Activated T-helper 17 cell treated with anti-CD3 and anti-CD28 coated beads, Interleukin-2, amount 50 U/mL, for 72 hours (primary cell): Measurements from ENCODE around the gene VGLL3. TPM values are rescaled to one million over a fixed set of nuclear protein-coding genes. Genes with fewer than 3 reads are reported as not detected.
"Not testable (repeated sequence)": the region's sequence is repeated elsewhere in the genome, so short reads cannot be mapped to it uniquely, and the experiment has no call there.

Source experiments
- ATAC-seq: fragments of 150-1000 bp; cut with Tn5 transposase; replicated peaks from 2 replicates; pipeline ENCODE4 v1.10.0; 2021; ENCODE audit warnings: mild to moderate bottlenecking, moderate library complexity
- H3K27ac Mint-ChIP-seq: one replicate; pipeline ENCODE4 v1.8.0; 2022; ENCODE audit warnings: mixed read lengths
- H3K27me3 Mint-ChIP-seq: one replicate; pipeline ENCODE4 v1.8.0; 2022; ENCODE audit warnings: mixed read lengths
- H3K36me3 Mint-ChIP-seq: one replicate; pipeline ENCODE4 v1.8.0; 2022; ENCODE audit warnings: low read depth, mild to moderate bottlenecking, mixed read lengths
- H3K4me1 Mint-ChIP-seq: one replicate; pipeline ENCODE4 v1.8.0; 2022; ENCODE audit warnings: mixed read lengths
- H3K4me3 Mint-ChIP-seq: one replicate; pipeline ENCODE4 v1.8.0; 2022; ENCODE audit warnings: mild to moderate bottlenecking, mixed read lengths
- H3K9me3 Mint-ChIP-seq: one replicate; pipeline ENCODE4 v1.8.0; 2022; ENCODE audit warnings: mixed read lengths
- total RNA-seq, 2 donors: library from RNA; stranded (reverse); gene quantifications; one replicate each; pipeline ENCODE4 v1.2.3, GENCODE V29; 2022

Gene VGLL3
- total RNA-seq, 2 donors from 2014 or later, result 0.03 TPM; not detected in 1

DNA sequence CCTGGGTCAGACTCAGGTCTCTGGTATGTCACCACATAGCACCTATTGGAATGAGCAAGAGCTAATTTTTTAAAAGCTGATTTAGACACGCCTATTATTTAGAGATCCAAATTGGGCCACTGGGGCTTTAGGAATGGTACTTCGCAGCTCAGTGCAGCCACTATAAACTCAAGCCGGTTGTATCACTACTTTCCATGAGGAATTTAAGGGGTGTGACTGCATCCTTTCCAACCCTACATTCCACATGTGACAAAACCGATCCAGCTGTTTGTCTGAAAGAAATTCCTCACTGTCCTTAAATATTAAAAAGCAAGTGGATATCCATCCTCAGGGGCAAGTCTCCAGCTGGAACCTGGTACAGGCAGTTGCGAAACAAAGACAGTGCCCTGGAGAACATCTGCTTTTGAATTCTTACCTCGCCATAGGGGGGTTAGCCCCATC lies 12.8 kb downstream of the VGLL3 start:
- H3K27ac Mint-ChIP-seq, result no peak overlapping the region
- H3K36me3 Mint-ChIP-seq, result no peaks in the 10 kb centered on the region
- no peak for ATAC-seq
- H3K4me3 Mint-ChIP-seq, result no peak overlapping the region
- H3K27me3 Mint-ChIP-seq, result no peaks in the 10 kb centered on the region
- peaks cover 3% of the 10 kb centered on the region for H3K9me3 Mint-ChIP-seq
- H3K4me1 Mint-ChIP-seq, result no peaks in the 10 kb centered on the region

DNA sequence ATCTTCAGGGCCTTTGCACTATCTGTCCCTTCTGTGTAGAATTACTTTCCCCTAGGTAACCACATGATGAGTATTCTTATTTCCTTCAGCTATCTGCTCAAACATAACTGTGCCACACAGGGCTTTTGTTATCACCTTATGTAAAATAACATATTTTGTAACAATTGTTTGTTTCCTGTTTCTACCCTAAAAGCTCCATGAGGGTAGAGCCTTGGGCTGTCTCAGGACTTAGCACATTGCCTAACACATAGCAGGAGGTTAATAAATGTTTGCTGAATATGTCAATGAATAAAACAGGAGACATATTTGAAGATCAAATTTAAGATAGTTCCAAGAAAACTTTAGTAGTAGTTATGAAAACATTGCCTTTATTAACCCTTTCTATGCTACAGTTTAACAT lies 14.7 kb downstream of the VGLL3 start:
- Mint-ChIP-seq H3K27me3 (no peaks in the 10 kb centered on the region), H3K9me3 (peaks cover 3% of the 10 kb centered on the region), H3K27ac (no peak overlapping the region), H3K4me1 (no peaks in the 10 kb centered on the region), H3K36me3 (no peaks in the 10 kb centered on the region), H3K4me3 (no peak overlapping the region)
- ATAC-seq, result no peak

- not testable (repeated sequence) for H3K9me3 Mint-ChIP-seq, H3K4me1 Mint-ChIP-seq, H3K36me3 Mint-ChIP-seq
Observed at GRCh38 chr3:86974177-86974576, 16.8 kb downstream of the VGLL3 start.

GRCh38 chr3:86973440-86973839 lies 17.5 kb downstream of the VGLL3 start:
- no peak overlapping the region for H3K27ac Mint-ChIP-seq
- no peaks in the 10 kb centered on the region for H3K4me1 Mint-ChIP-seq
- H3K36me3 Mint-ChIP-seq, result no peaks in the 10 kb centered on the region
- peak; percentile 62 for ATAC-seq
- H3K9me3 Mint-ChIP-seq, result peaks cover 3% of the 10 kb centered on the region
- H3K27me3 Mint-ChIP-seq, result no peaks in the 10 kb centered on the region
- no peak overlapping the region for H3K4me3 Mint-ChIP-seq

More at GRCh38 chr3:86974177-86974576, 16.8 kb downstream of the VGLL3 start:
- not testable (repeated sequence) for H3K27me3 Mint-ChIP-seq, ATAC-seq, H3K27ac Mint-ChIP-seq, H3K4me3 Mint-ChIP-seq

DNA sequence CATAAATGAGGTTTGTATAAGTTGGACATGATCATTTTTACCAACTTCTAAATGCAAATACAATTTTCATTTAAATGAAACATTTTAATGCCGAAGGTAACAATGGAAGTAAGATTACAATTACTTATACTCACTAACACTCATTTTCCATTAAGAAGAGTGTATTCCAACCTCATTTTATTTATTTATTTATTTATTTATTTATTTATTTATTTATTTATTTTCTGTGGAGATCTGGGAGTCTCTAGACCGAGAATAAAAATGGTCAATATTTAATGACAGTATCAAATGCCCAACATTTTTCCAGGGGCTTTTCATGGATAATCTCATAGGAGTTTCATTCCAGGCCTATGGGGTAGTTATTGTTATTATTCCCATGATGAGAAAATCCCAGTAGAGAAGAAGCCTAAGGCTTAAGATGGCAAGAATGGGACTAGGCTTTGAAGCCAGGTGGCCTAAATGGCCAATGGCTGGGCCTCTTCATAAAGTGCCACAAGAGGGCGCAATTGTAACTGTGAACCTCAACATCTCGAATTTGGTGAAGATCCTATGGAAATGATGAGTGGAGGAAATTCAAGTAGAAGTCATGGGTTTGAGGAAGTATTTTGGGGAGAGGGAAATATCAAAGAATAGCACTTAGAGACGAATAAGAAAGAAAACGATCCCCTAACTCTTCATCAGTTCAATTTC lies 21.3 kb downstream of the VGLL3 start:
- peaks cover 7% of the 10 kb centered on the region for H3K27me3 Mint-ChIP-seq
- H3K36me3 Mint-ChIP-seq, result no peaks in the 10 kb centered on the region
- no peak overlapping the region for H3K27ac Mint-ChIP-seq
- H3K4me3 Mint-ChIP-seq, result no peak overlapping the region
- ATAC-seq, result no peak
- H3K4me1 Mint-ChIP-seq, result no peaks in the 10 kb centered on the region
- peaks cover 4% of the 10 kb centered on the region for H3K9me3 Mint-ChIP-seq

DNA sequence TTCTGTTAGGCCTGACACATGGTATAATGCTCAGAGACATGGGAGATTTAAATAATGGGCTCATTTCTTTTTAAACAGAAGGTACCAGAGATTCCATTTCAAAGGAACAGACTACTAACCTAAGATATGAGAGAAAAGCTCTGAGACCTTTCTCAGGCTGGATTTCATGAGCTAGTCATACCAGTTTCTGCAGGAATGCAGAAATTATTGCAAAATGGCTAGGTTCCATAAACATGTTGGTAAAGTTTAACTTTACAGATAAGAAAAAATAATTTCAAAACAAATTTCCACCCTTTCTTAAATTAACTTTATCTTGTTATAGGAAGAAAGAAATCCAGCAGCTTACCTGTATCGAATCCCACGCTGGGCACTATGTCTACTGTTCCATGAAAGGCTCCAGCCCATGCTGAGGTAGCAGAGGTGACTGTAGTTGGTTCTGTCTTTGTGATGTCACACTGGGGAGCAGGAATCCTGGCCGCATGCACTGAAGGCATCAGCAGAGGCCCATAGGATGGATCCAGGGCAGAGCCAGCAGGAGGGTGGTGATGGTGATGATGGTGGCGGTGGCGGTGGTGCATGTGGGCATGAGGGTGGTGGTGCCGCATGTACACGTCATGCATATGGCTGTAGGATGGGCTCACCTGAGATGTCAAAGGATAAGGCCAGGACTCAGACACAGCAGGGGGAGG lies 22.6 kb downstream of the VGLL3 start:
- no peak overlapping the region for H3K4me3 Mint-ChIP-seq
- H3K9me3 Mint-ChIP-seq, result peaks cover 4% of the 10 kb centered on the region
- H3K4me1 Mint-ChIP-seq, result no peaks in the 10 kb centered on the region
- ATAC-seq, result no peak
- H3K27me3 Mint-ChIP-seq, result peaks cover 7% of the 10 kb centered on the region
- no peaks in the 10 kb centered on the region for H3K36me3 Mint-ChIP-seq
- H3K27ac Mint-ChIP-seq, result no peak overlapping the region

- ATAC-seq, result no peak
- Mint-ChIP-seq H3K4me1 (no peaks in the 10 kb centered on the region), H3K27me3 (peaks cover 7% of the 10 kb centered on the region), H3K4me3 (no peak overlapping the region), H3K27ac (no peak overlapping the region), H3K9me3 (peaks cover 4% of the 10 kb centered on the region), H3K36me3 (no peaks in the 10 kb centered on the region)
Observed at GRCh38 chr3:86967062-86967461, 23.9 kb downstream of the VGLL3 start.

DNA sequence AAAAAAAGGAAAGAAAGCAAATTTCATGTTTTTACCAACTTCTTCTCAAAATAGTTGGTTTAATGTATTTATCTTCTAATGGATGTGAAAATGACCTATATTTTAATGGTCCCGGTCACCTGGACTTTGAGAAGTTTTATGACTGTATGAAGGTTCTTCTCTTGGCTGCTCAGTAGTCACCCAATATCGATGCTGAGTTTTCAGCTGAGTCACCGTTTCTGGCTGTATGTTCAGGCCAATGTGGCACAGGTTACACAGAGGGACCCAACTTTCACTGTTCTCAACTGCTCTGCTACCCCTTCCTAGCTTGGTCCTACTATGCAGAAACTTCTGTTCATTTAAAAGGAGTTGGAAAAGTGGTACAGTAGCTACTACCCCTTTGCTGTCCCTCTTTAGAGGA lies 25.8 kb downstream of the VGLL3 start:
- Mint-ChIP-seq H3K9me3 (peaks cover 4% of the 10 kb centered on the region), H3K4me3 (no peak overlapping the region)
- no peak for ATAC-seq

DNA sequence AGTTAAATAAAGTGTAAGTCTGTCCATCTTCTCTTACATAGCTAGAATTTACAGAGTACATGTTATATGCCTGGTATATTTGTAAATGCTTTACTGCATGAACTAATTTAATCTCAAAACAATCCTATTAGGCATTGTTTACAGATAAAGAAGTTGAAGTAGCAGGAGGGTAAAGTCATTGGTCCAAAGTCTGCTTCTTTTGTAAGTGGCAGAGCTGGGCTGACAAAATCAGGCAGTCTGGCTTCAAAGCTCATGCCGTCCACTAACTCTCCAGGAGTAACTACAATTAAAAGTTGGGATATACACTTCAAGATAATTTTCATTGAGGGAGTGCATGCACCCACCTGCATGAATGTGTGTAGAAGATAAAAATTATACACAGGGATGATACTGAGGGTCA lies 27.3 kb downstream of the VGLL3 start:
- no peaks in the 10 kb centered on the region for H3K36me3 Mint-ChIP-seq
- ATAC-seq, result no peak
- H3K27ac Mint-ChIP-seq, result no peak overlapping the region
- H3K27me3 Mint-ChIP-seq, result peaks cover 7% of the 10 kb centered on the region
- no peaks in the 10 kb centered on the region for H3K4me1 Mint-ChIP-seq
- H3K9me3 Mint-ChIP-seq, result peaks cover 4% of the 10 kb centered on the region
- no peak overlapping the region for H3K4me3 Mint-ChIP-seq

More for the DNA sequence above, 25.8 kb downstream of the VGLL3 start:
- H3K27me3 Mint-ChIP-seq, result peaks cover 7% of the 10 kb centered on the region
- H3K4me1 Mint-ChIP-seq, result no peaks in the 10 kb centered on the region
- no peak overlapping the region for H3K27ac Mint-ChIP-seq
- no peaks in the 10 kb centered on the region for H3K36me3 Mint-ChIP-seq

DNA sequence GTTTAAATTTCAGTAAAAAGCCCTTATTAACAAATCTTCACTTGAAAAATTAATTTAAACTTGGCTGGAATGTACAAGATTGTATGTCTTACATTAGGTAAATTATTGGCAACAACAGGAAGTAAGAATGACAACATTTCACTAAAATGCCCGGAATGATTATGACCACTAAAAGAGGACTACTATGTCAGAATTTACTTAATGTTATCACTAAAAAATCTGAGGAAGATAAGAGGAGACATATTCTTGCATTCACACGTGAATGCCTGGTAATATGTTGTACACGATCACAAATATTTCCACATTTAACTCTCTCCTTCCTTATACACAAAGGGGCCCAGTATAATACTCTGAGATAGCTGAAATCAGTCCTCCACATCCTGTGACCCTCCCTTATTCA lies 29.7 kb downstream of the VGLL3 start:
- H3K9me3 Mint-ChIP-seq, result peaks cover 4% of the 10 kb centered on the region
- ATAC-seq, result no peak
- no peaks in the 10 kb centered on the region for H3K36me3 Mint-ChIP-seq
- no peaks in the 10 kb centered on the region for H3K4me1 Mint-ChIP-seq
- H3K27ac Mint-ChIP-seq, result no peak overlapping the region
- H3K4me3 Mint-ChIP-seq, result no peak overlapping the region
- peaks cover 7% of the 10 kb centered on the region for H3K27me3 Mint-ChIP-seq

GRCh38 chr3:86960550-86960949 lies 30.4 kb downstream of the VGLL3 start:
- Mint-ChIP-seq H3K36me3 (no peaks in the 10 kb centered on the region), H3K27me3 (peaks cover 2% of the 10 kb centered on the region), H3K27ac (no peak overlapping the region), H3K4me3 (no peak overlapping the region), H3K4me1 (no peaks in the 10 kb centered on the region), H3K9me3 (peaks cover 3% of the 10 kb centered on the region)
- ATAC-seq, result no peak

GRCh38 chr3:86958534-86958933 lies 32.4 kb downstream of the VGLL3 start:
- Mint-ChIP-seq H3K27ac (no peak overlapping the region), H3K27me3 (no peaks in the 10 kb centered on the region), H3K9me3 (no peaks in the 10 kb centered on the region), H3K36me3 (no peaks in the 10 kb centered on the region), H3K4me3 (no peak overlapping the region), H3K4me1 (no peaks in the 10 kb centered on the region)
- no peak for ATAC-seq

- no peak for ATAC-seq
- no peak overlapping the region for H3K4me3 Mint-ChIP-seq
- H3K36me3 Mint-ChIP-seq, result no peaks in the 10 kb centered on the region
- no peak overlapping the region for H3K27ac Mint-ChIP-seq
- H3K4me1 Mint-ChIP-seq, result no peaks in the 10 kb centered on the region
- no peaks in the 10 kb centered on the region for H3K27me3 Mint-ChIP-seq
- no peaks in the 10 kb centered on the region for H3K9me3 Mint-ChIP-seq
Observed at GRCh38 chr3:86954747-86955146, 36.2 kb downstream of the VGLL3 start.

- Mint-ChIP-seq H3K4me3 (no peak overlapping the region), H3K27me3 (no peaks in the 10 kb centered on the region), H3K36me3 (no peaks in the 10 kb centered on the region), H3K9me3 (no peaks in the 10 kb centered on the region), H3K4me1 (no peaks in the 10 kb centered on the region), H3K27ac (no peak overlapping the region)
- no peak for ATAC-seq
Observed at GRCh38 chr3:86954226-86954625, 36.7 kb downstream of the VGLL3 start.

DNA sequence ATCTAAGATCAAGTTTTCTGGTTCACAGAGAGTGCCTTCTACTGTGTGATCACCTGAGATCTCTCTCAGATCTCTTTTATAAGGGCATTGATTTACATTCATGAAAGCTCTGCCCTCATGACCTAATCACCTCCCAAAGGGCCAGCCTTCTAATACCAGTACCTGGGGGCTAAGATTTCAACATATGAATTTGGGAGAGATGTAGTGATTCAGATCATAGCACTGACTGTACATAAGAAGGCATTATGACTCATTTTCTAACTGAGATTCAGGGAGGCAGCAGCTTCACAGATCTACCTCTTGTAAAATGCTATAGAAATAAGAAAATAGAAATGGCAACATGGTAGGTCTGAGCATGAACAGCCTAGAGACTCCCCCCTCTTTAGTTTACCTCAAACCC lies 39.6 kb downstream of the VGLL3 start:
- H3K27me3 Mint-ChIP-seq, result no peaks in the 10 kb centered on the region
- no peaks in the 10 kb centered on the region for H3K4me1 Mint-ChIP-seq
- no peaks in the 10 kb centered on the region for H3K9me3 Mint-ChIP-seq
- no peak overlapping the region for H3K27ac Mint-ChIP-seq
- H3K36me3 Mint-ChIP-seq, result no peaks in the 10 kb centered on the region
- H3K4me3 Mint-ChIP-seq, result no peak overlapping the region
- no peak for ATAC-seq
